ENCODE data around the gene TSEN15. TPM values are rescaled to one million over a fixed set of nuclear protein-coding genes. Genes with fewer than 3 reads are reported as not detected.

Gene TSEN15
- total and polyA plus RNA-seq, 2 donors: 30.1 to 41.4 TPM

DNA sequence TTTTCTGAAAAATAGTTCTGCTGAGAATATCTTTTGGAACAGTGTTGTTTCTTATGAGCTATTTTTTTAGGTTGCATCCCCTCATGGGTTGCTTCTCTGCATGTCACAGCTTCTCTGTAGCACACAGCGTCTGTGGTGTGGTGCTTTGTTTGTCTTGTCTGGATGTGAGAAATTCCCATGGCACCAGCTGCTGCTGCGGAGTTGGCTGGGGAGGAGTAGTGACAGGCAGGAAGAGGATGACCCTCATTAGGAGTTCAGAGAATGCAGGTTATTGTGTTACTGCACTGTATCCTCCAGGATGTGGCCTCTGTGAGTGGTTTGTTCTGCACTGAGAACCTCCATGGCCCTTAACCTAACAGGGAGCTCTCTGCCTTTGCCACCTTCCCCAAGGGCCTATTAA is 64.8 kb downstream of the TSEN15 start:
- H3K4me3 ChIP-seq (ENCODE audit: low read length in 2 of 2): no peak overlapping the region
- no peak for DNase-seq (ENCODE audit: low read depth in 6 of 9, low spot score in 9 of 9)
- peaks cover 0 to 14% of the 10 kb centered on the region in 2 donors for H3K4me1 ChIP-seq (ENCODE audit: control insufficient read depth in 2 of 2, insufficient read depth in 2 of 2, low read length in 2 of 2)
- 92% methylated on average over 2 of the region's 2 CpGs for WGBS
- no peaks in the 10 kb centered on the region for H3K9me3 ChIP-seq (ENCODE audit: control insufficient read depth in 2 of 2, insufficient read depth in 1 of 2, low read length in 1 of 2)
- no peaks in the 10 kb centered on the region for H3K36me3 ChIP-seq (ENCODE audit: control insufficient read depth in 2 of 2, insufficient read depth in 2 of 2, low read length in 1 of 2)
- no peaks in the 10 kb centered on the region for H3K27me3 ChIP-seq (ENCODE audit: control insufficient read depth in 2 of 2, insufficient read depth in 1 of 2, low read length in 1 of 2)
- H3K27ac ChIP-seq (ENCODE audit: low read depth in 1 of 2, low read length in 1 of 2): no peak overlapping the region

DNA sequence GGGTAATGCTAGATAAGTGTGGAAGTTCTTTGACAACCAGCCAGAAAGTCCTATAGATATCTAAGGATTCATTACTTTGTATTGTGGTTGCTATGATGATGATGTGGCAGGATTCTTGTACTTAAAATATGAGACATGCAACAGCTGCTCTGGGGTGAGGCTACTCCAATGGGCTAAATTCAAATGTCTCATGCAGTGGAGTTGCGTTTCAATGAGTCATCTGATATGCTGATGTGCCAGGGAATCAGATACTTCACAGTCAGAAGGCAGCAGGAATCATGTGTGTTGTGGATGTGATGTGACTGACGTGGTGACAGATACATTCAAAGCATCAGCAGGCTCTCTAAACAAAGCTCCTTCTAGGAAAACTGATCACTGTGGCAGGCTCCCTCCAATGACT is 66.5 kb downstream of the TSEN15 start:
- WGBS: 96% methylated on average over 2 of the region's 2 CpGs
- Histone ChIP-seq H3K27ac (ENCODE audit: low read depth in 1 of 2, low read length in 1 of 2) (no peak overlapping the region), H3K4me3 (ENCODE audit: low read length in 2 of 2) (no peak overlapping the region), H3K4me1 (ENCODE audit: control insufficient read depth in 2 of 2, insufficient read depth in 2 of 2, low read length in 2 of 2) (peaks cover 0 to 14% of the 10 kb centered on the region in 2 donors), H3K36me3 (ENCODE audit: control insufficient read depth in 2 of 2, insufficient read depth in 2 of 2, low read length in 1 of 2) (no peaks in the 10 kb centered on the region), H3K27me3 (ENCODE audit: control insufficient read depth in 2 of 2, insufficient read depth in 1 of 2, low read length in 1 of 2) (no peaks in the 10 kb centered on the region), H3K9me3 (ENCODE audit: control insufficient read depth in 2 of 2, insufficient read depth in 1 of 2, low read length in 1 of 2) (no peaks in the 10 kb centered on the region)
- DNase-seq (ENCODE audit: low read depth in 6 of 9, low spot score in 9 of 9): no peak

Other genes with a start within 250 kb of the TSEN15 start
- gene RGL1, start 246.6 kb upstream of the TSEN15 start, total RNA-seq: 9.1 TPM
- gene RGL1, start 246.6 kb upstream of the TSEN15 start, polyA plus RNA-seq: 11.9 TPM
- gene COLGALT2, start 14.0 kb upstream of the TSEN15 start, total RNA-seq: 0.24 TPM
- 0.64 TPM for gene COLGALT2, start 14.0 kb upstream of the TSEN15 start, polyA plus RNA-seq

All from thymus (tissue), 11 donors.